ENCODE measurements around the gene TBC1D22B. TPM values are rescaled to one million over a fixed set of nuclear protein-coding genes. Genes with fewer than 3 reads are reported as not detected.

Gene TBC1D22B
- total and polyA plus RNA-seq, 2 of the 13 experiments (the other 11 are each of a cell fraction or from before 2014, with no cell fraction given) = 9.7 to 12.9 TPM

GRCh38 chr6:37381579-37381978 is 124.0 kb downstream of the TBC1D22B start (continued):
- TF ChIP-seq ZNF687 (CRISPR knock-in tag; IDR thresholded peaks at IDR 0.05) (no peak), HOXD1 (CRISPR knock-in tag; IDR thresholded peaks at IDR 0.05) (no peak), HOMEZ (CRISPR knock-in tag; IDR thresholded peaks at IDR 0.05; ENCODE audit: low read depth) (0 out of 2 replicates have a peak, but pooled peaks have one; percentile 14), ZNF672 (CRISPR knock-in tag; IDR thresholded peaks at IDR 0.05) (no peak), ZNF530 (CRISPR knock-in tag; IDR thresholded peaks at IDR 0.05; ENCODE audit: low read depth) (no peak), HDAC6 (IDR thresholded peaks at IDR 0.05; ENCODE audit: low read depth, low read length) (no peak), ZNF496 (CRISPR knock-in tag; IDR thresholded peaks at IDR 0.05; ENCODE audit: insufficient replicate concordance) (no peak), NFRKB (IDR thresholded peaks at IDR 0.05) (no peak), NCOA1 (CRISPR knock-in tag; IDR thresholded peaks at IDR 0.05) (no peak), ZNF343 (CRISPR knock-in tag; IDR thresholded peaks at IDR 0.05) (no peak), PATZ1 (CRISPR knock-in tag; IDR thresholded peaks at IDR 0.05) (peak; percentile 28; the same call in 1 of the 2 replicates), ZNF431 (CRISPR knock-in tag; IDR thresholded peaks at IDR 0.05; ENCODE audit: borderline replicate concordance, low read depth) (no peak), KDM2A (CRISPR knock-in tag; IDR thresholded peaks at IDR 0.05; ENCODE audit: borderline replicate concordance, low read depth) (no peak), IRF2 (CRISPR knock-in tag; IDR thresholded peaks at IDR 0.05) (0 out of 2 replicates have a peak, but pooled peaks have one; percentile 34), ZNF724P (CRISPR knock-in tag; IDR thresholded peaks at IDR 0.05; ENCODE audit: borderline replicate concordance) (no peak), TRIM22 (IDR thresholded peaks at IDR 0.05) (no peak), ZBTB4 (CRISPR knock-in tag; IDR thresholded peaks at IDR 0.05; ENCODE audit: borderline replicate concordance) (no peak), ZNF737 (CRISPR knock-in tag; IDR thresholded peaks at IDR 0.05; ENCODE audit: borderline replicate concordance) (no peak), NR2F2 (IDR thresholded peaks at IDR 0.05; ENCODE audit: borderline replicate concordance, low read depth) (no peak)

Measured in HepG2 (cell line).